Activated CD8-positive, alpha-beta T cell treated with anti-CD3 and anti-CD28 coated beads, Interleukin-2, amount 10 ng/mL, durations not matched to agents 7 days and 5 days (primary cell): Measurements from ENCODE around the gene SLC29A4. TPM values are rescaled to one million over a fixed set of nuclear protein-coding genes. Genes with fewer than 3 reads are reported as not detected.

Experiments used
- ATAC-seq: fragments of 150-1000 bp; cut with Tn5 transposase; one replicate; pipeline ENCODE4 v1.10.0; 2021; ENCODE audit warnings: moderate library complexity
- CTCF ChIA-PET: fragments of 350-600 bp; sonication (Branson Sonifier 250); formaldehyde crosslinking; loops from one replicate; lab custom pipeline; 2021; ENCODE audit warnings: antibody characterized with exemption; lab: Charles Lee
- POLR2A ChIA-PET: fragments of 350-600 bp; sonication (Branson Sonifier 250); formaldehyde crosslinking; loops from one replicate; lab custom pipeline; 2021; ENCODE audit warnings: antibody characterized with exemption; lab: Charles Lee
- DNase-seq: peaks from one replicate; pipeline ENCODE4 v3.0.0-alpha.2; 2020
- H3K27ac Mint-ChIP-seq: one replicate; pipeline ENCODE4 v1.8.0; 2021; ENCODE audit warnings: mild to moderate bottlenecking, mixed read lengths
- H3K27me3 Mint-ChIP-seq: one replicate; pipeline ENCODE4 v1.8.0; 2021; ENCODE audit warnings: low read depth, mixed read lengths
- H3K36me3 Mint-ChIP-seq: one replicate; pipeline ENCODE4 v1.8.0; 2021; ENCODE audit warnings: low read depth, mixed read lengths
- H3K4me1 Mint-ChIP-seq: one replicate; pipeline ENCODE4 v1.8.0; 2021; ENCODE audit warnings: low read depth, mixed read lengths
- H3K4me3 Mint-ChIP-seq: one replicate; pipeline ENCODE4 v1.8.0; 2021; ENCODE audit warnings: mild to moderate bottlenecking, mixed read lengths
- H3K9me3 Mint-ChIP-seq: one replicate; pipeline ENCODE4 v1.8.0; 2022; ENCODE audit warnings: mixed read lengths; ENCODE audit not compliant: insufficient read depth
- total RNA-seq, 2 experiments: library from RNA; stranded (reverse); gene quantifications; one replicate each; pipeline ENCODE4 v1.2.3, GENCODE V29; 2021

Gene SLC29A4
- total RNA-seq, 2 experiments from 2014 or later: 0.42 TPM

GRCh38 chr7:5354460-5355232 is 71.9 kb downstream of the SLC29A4 start:
- Mint-ChIP-seq H3K4me1 (peaks cover 13% of the 10 kb centered on the region), H3K27me3 (no peaks in the 10 kb centered on the region), H3K9me3 (no peaks in the 10 kb centered on the region), H3K27ac (peak overlapping the region; percentile 43), H3K36me3 (peaks cover 52% of the 10 kb centered on the region), H3K4me3 (no peak overlapping the region)
- ChIA-PET POLR2A (no interaction called here), CTCF (interaction anchor here (1.3 to 7.7 kb wide), 3 partner anchors 11 to 141 kb away, joined by 3 to 38 read pairs (median 4); no protein-coding TSS in a partner anchor)
- ATAC-seq (no peak), DNase-seq (no peak)

Other genes with a start within 250 kb of the SLC29A4 start
- 10 to 100 TPM; 14.3 to 14.7 TPM for gene RBAK, start 237.1 kb upstream of the SLC29A4 start, total RNA-seq
- 10 to 100 TPM; 43.2 to 49.9 TPM for gene WIPI2, start 92.7 kb upstream of the SLC29A4 start, total RNA-seq
- 10 to 100 TPM; 46.1 to 52.1 TPM for gene TNRC18, start 140.9 kb downstream of the SLC29A4 start, total RNA-seq
- 10 to 100 TPM; 15.6 to 16.0 TPM for gene FBXL18, start 230.9 kb downstream of the SLC29A4 start, total RNA-seq
- gene ACTB, start 247.7 kb downstream of the SLC29A4 start, total RNA-seq: over 10,000 TPM; 13,463 to 13,594 TPM